GM23338 (cell line): ENCODE measurements around the gene STK16. TPM values are rescaled to one million over a fixed set of nuclear protein-coding genes. Genes with fewer than 3 reads are reported as not detected.

Source experiments
- ATAC-seq: fragments of 200-7000 bp; cut with Tn5 transposase; 3 replicates; pipeline ENCODE4 v1.9.1; 2020
- DNase-seq: peaks from one replicate; pipeline ENCODE4 v3.0.0-alpha.2; 2015; ENCODE audit warnings: low spot score
- H2AFZ ChIP-seq: fragments of 200-600 bp; sonication (generic); 2 replicates; pipeline ENCODE4 v1.8.0; 2016; ENCODE audit warnings: antibody characterized with exemption, mild to moderate bottlenecking, moderate library complexity
- H3F3A ChIP-seq: fragments of 200-600 bp; sonication (generic); replicated peaks from 2 replicates; pipeline ENCODE4 v1.8.0; 2017; ENCODE audit warnings: antibody characterized with exemption, mixed run types, low read depth
- H3K27ac ChIP-seq: fragments of 200-600 bp; sonication (generic); 2 replicates; pipeline ENCODE4 v1.6.1; 2016; ENCODE audit warnings: low read depth
- H3K27me3 ChIP-seq: fragments of 200-600 bp; sonication (generic); 2 replicates; pipeline ENCODE4 v1.8.0; 2016; ENCODE audit warnings: mild to moderate bottlenecking, mixed run types, moderate library complexity; ENCODE audit not compliant: insufficient read depth
- H3K36me3 ChIP-seq: fragments of 200-600 bp; sonication (generic); 2 replicates; pipeline ENCODE4 v1.8.0; 2016; ENCODE audit warnings: mild to moderate bottlenecking; ENCODE audit not compliant: insufficient read depth
- H3K4me1 ChIP-seq: fragments of 200-600 bp; sonication (generic); 2 replicates; pipeline ENCODE4 v1.8.0; 2016; ENCODE audit warnings: mild to moderate bottlenecking, moderate library complexity; ENCODE audit not compliant: insufficient read depth
- H3K4me2 ChIP-seq: fragments of 200-600 bp; sonication (generic); 2 replicates; pipeline ENCODE4 v1.7.1; 2017; ENCODE audit warnings: mixed run types
- H3K4me3 ChIP-seq: fragments of 200-600 bp; sonication (generic); 2 replicates; pipeline ENCODE4 v1.6.1; 2016; ENCODE audit warnings: mixed run types
- H3K79me2 ChIP-seq: fragments of 200-600 bp; sonication (generic); replicated peaks from 2 replicates; pipeline ENCODE4 v1.8.0; 2017; ENCODE audit warnings: mild to moderate bottlenecking; ENCODE audit not compliant: insufficient read depth
- H3K9me2 ChIP-seq: fragments of 200-600 bp; sonication (generic); 2 replicates; pipeline ENCODE4 v1.8.0; 2017; ENCODE audit not compliant: insufficient read depth
- H4K20me1 ChIP-seq: fragments of 200-600 bp; sonication (generic); replicated peaks from 2 replicates; pipeline ENCODE4 v1.8.0; 2017; ENCODE audit warnings: mild to moderate bottlenecking; ENCODE audit not compliant: insufficient read depth
- H3K27ac Mint-ChIP-seq: 2 replicates; pipeline ENCODE4 v1.8.0; 2020; ENCODE audit warnings: inconsistent platforms, mild to moderate bottlenecking, moderate library complexity, mixed read lengths
- H3K27me3 Mint-ChIP-seq: 3 replicates; pipeline ENCODE4 v1.8.0; 2022; ENCODE audit warnings: low read depth, mild to moderate bottlenecking, moderate library complexity, mixed read lengths, inconsistent platforms; ENCODE audit not compliant: insufficient read depth, poor library complexity
- H3K36me3 Mint-ChIP-seq: 3 replicates; pipeline ENCODE4 v1.8.0; 2021; ENCODE audit warnings: low read depth, mild to moderate bottlenecking, inconsistent platforms, moderate library complexity, mixed read lengths
- H3K4me1 Mint-ChIP-seq: 3 replicates; pipeline ENCODE4 v1.8.0; 2020; ENCODE audit warnings: mild to moderate bottlenecking, inconsistent platforms, mixed read lengths
- H3K4me3 Mint-ChIP-seq: 3 replicates; pipeline ENCODE4 v1.8.0; 2021; ENCODE audit warnings: moderate library complexity, mild to moderate bottlenecking, inconsistent platforms, mixed read lengths
- H3K9me3 Mint-ChIP-seq: 3 replicates; pipeline ENCODE4 v1.8.0; 2020; ENCODE audit warnings: moderate library complexity, mild to moderate bottlenecking, inconsistent platforms, mixed read lengths
- CREB1 ChIP-seq: fragments of 250-450 bp; sonication (Bioruptor Pico); IDR thresholded peaks from 2 replicates; pipeline ENCODE4 v1.5.0; 2020; ENCODE audit warnings: low read depth, mild to moderate bottlenecking, moderate library complexity
- EZH2 ChIP-seq: fragments of 200-600 bp; sonication (generic); IDR thresholded peaks from one replicate; pipeline ENCODE4 v1.8.0; 2017; ENCODE audit warnings: antibody characterized with exemption, mild to moderate bottlenecking, low read depth; ENCODE audit not compliant: unreplicated experiment
- EZH2phosphoT487 ChIP-seq: fragments of 200-600 bp; sonication (generic); IDR thresholded peaks from one replicate; pipeline ENCODE4 v1.8.1; 2018; ENCODE audit warnings: antibody characterized with exemption; ENCODE audit not compliant: unreplicated experiment
- JUNB ChIP-seq: IDR thresholded peaks from one replicate; pipeline ENCODE4 v1.6.1; 2016; ENCODE audit warnings: antibody characterized with exemption; ENCODE audit not compliant: unreplicated experiment
- NANOG ChIP-seq: IDR thresholded peaks from 2 replicates; pipeline ENCODE4 v1.6.1; 2016; ENCODE audit warnings: antibody characterized with exemption, borderline replicate concordance
- POLR2AphosphoS5 ChIP-seq: IDR thresholded peaks from 2 replicates; pipeline ENCODE4 v1.6.1; 2016; ENCODE audit warnings: antibody characterized with exemption, low read depth
- STAT1 ChIP-seq: IDR thresholded peaks from one replicate; pipeline ENCODE4 v1.6.1; 2016; ENCODE audit warnings: antibody characterized with exemption; ENCODE audit not compliant: unreplicated experiment
- ZNF114 ChIP-seq: fragments of 250-450 bp; sonication (Bioruptor Pico); IDR thresholded peaks from 2 replicates; pipeline ENCODE4 v1.5.0; 2020; ENCODE audit warnings: mild to moderate bottlenecking, moderate library complexity
- ZNF331 ChIP-seq: fragments of 250-450 bp; sonication (Bioruptor Pico); IDR thresholded peaks from 2 replicates; pipeline ENCODE4 v1.5.0; 2020; ENCODE audit warnings: low read depth, mild to moderate bottlenecking, moderate library complexity
- polyA plus RNA-seq: library from polyadenylated mRNA; unstranded; fragments of >200 nt; fragmentation: Nextera tagmentation; extraction: Ambion mirVana; gene quantifications from 2 replicates; pipeline ENCODE4 v1.2.1, GENCODE V29; 2016
- total RNA-seq: library from RNA; depleted of rRNA; stranded (reverse); fragments of >200 nt; shearing (Covaris generic); gene quantifications from 2 replicates; pipeline ENCODE4 v1.2.3, GENCODE V29; 2014
- TF ChIP-seq, protein P1 (sequence below): fragments of 250-450 bp; sonication (Bioruptor Pico); IDR thresholded peaks from 2 replicates; pipeline ENCODE4 v1.5.0; 2020; ENCODE audit warnings: mild to moderate bottlenecking, moderate library complexity
- TF ChIP-seq, protein P2 (sequence below): IDR thresholded peaks from 2 replicates; pipeline ENCODE4 v1.6.1; 2016; ENCODE audit warnings: antibody characterized with exemption
- TF ChIP-seq, protein P3 (sequence below): IDR thresholded peaks from one replicate; pipeline ENCODE4 v1.6.1; 2018; ENCODE audit warnings: antibody characterized with exemption; ENCODE audit not compliant: unreplicated experiment
- TF ChIP-seq, protein P4 (sequence below), 2 experiments: fragments of 200-600 bp in 1 of 2; sonication (generic) in 1 of 2; conservative IDR thresholded peaks; 2 replicates each; pipeline versions ENCODE4 v1.5.1 to v1.6.1; 2016 to 2017; ENCODE audit warnings: antibody characterized with exemption in 2 of 2, low read depth in 2 of 2, mild to moderate bottlenecking in 2 of 2, moderate library complexity in 1 of 2

Gene STK16
- total and polyA plus RNA-seq, 2 experiments from 2014 or later = 3.1 to 17.0 TPM

DNA sequence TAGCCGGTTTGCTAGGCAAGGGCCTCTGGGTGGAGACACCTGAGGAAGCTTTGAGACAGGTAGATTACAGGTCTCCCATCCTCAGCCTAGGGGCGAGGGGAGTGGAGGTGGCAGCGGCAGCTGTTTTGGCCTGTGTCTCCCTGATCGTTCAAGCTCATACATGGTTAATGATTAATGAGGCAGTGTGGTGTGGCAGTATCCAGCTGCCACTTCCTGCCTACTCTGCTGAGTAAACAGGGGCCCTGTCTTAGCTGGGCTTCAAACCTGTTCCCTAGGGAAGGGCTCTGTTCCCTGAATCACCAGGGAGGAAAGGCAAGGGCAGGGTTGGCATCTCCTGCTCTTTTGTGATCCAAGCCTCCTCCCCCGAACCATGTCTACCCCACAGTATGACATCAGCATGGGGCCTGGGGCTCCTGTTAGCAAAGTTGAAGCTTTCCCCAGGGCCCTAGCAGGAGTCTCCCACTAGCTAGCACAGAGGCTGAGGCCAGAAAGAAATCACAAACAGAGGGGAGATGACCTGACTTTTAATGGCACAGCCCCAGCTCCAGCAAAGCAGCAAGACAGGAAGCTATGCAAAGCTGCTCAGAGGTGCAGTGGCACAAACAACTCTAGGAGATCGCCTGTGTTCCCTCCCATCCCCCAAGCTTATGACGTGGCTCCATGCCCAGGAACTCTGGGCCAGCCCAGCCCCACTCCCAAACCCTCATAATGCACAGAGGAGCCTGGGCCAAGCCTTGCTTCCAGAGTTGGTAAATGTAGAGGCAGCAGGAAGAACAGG lies 4.1 kb downstream of the STK16 start:
- peak overlapping the region; percentile 75 for H3K27ac Mint-ChIP-seq
- peaks cover 47% of the 10 kb centered on the region for H3K4me1 Mint-ChIP-seq
- no peak overlapping the region for H2AFZ ChIP-seq
- H3K9me2 ChIP-seq = no peaks in the 10 kb centered on the region
- TF ChIP-seq, protein P1, sequence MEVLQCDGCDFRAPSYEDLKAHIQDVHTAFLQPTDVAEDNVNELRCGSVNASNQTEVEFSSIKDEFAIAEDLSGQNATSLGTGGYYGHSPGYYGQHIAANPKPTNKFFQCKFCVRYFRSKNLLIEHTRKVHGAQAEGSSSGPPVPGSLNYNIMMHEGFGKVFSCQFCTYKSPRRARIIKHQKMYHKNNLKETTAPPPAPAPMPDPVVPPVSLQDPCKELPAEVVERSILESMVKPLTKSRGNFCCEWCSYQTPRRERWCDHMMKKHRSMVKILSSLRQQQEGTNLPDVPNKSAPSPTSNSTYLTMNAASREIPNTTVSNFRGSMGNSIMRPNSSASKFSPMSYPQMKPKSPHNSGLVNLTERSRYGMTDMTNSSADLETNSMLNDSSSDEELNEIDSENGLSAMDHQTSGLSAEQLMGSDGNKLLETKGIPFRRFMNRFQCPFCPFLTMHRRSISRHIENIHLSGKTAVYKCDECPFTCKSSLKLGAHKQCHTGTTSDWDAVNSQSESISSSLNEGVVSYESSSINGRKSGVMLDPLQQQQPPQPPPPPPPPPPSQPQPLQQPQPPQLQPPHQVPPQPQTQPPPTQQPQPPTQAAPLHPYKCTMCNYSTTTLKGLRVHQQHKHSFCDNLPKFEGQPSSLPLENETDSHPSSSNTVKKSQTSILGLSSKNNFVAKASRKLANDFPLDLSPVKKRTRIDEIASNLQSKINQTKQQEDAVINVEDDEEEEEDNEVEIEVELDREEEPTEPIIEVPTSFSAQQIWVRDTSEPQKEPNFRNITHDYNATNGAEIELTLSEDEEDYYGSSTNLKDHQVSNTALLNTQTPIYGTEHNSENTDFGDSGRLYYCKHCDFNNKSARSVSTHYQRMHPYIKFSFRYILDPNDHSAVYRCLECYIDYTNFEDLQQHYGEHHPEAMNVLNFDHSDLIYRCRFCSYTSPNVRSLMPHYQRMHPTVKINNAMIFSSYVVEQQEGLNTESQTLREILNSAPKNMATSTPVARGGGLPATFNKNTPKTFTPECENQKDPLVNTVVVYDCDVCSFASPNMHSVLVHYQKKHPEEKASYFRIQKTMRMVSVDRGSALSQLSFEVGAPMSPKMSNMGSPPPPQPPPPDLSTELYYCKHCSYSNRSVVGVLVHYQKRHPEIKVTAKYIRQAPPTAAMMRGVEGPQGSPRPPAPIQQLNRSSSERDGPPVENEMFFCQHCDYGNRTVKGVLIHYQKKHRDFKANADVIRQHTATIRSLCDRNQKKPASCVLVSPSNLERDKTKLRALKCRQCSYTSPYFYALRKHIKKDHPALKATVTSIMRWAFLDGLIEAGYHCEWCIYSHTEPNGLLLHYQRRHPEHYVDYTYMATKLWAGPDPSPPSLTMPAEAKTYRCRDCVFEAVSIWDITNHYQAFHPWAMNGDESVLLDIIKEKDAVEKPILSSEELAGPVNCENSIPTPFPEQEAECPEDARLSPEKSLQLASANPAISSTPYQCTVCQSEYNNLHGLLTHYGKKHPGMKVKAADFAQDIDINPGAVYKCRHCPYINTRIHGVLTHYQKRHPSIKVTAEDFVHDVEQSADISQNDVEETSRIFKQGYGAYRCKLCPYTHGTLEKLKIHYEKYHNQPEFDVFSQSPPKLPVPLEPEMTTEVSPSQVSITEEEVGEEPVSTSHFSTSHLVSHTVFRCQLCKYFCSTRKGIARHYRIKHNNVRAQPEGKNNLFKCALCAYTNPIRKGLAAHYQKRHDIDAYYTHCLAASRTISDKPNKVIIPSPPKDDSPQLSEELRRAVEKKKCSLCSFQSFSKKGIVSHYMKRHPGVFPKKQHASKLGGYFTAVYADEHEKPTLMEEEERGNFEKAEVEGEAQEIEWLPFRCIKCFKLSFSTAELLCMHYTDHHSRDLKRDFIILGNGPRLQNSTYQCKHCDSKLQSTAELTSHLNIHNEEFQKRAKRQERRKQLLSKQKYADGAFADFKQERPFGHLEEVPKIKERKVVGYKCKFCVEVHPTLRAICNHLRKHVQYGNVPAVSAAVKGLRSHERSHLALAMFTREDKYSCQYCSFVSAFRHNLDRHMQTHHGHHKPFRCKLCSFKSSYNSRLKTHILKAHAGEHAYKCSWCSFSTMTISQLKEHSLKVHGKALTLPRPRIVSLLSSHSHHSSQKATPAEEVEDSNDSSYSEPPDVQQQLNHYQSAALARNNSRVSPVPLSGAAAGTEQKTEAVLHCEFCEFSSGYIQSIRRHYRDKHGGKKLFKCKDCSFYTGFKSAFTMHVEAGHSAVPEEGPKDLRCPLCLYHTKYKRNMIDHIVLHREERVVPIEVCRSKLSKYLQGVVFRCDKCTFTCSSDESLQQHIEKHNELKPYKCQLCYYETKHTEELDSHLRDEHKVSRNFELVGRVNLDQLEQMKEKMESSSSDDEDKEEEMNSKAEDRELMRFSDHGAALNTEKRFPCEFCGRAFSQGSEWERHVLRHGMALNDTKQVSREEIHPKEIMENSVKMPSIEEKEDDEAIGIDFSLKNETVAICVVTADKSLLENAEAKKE (CRISPR knock-in tag) = no peak
- TF ChIP-seq ZNF331 (no peak), ZNF114 (no peak), STAT1 (no peak), EZH2phosphoT487 (no peak), CREB1 (no peak), POLR2AphosphoS5 (no peak), JUNB (no peak), EZH2 (no peak), NANOG (no peak)
- TF ChIP-seq, protein P2, sequence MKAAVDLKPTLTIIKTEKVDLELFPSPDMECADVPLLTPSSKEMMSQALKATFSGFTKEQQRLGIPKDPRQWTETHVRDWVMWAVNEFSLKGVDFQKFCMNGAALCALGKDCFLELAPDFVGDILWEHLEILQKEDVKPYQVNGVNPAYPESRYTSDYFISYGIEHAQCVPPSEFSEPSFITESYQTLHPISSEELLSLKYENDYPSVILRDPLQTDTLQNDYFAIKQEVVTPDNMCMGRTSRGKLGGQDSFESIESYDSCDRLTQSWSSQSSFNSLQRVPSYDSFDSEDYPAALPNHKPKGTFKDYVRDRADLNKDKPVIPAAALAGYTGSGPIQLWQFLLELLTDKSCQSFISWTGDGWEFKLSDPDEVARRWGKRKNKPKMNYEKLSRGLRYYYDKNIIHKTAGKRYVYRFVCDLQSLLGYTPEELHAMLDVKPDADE = no peak
- TF ChIP-seq, protein P3, sequence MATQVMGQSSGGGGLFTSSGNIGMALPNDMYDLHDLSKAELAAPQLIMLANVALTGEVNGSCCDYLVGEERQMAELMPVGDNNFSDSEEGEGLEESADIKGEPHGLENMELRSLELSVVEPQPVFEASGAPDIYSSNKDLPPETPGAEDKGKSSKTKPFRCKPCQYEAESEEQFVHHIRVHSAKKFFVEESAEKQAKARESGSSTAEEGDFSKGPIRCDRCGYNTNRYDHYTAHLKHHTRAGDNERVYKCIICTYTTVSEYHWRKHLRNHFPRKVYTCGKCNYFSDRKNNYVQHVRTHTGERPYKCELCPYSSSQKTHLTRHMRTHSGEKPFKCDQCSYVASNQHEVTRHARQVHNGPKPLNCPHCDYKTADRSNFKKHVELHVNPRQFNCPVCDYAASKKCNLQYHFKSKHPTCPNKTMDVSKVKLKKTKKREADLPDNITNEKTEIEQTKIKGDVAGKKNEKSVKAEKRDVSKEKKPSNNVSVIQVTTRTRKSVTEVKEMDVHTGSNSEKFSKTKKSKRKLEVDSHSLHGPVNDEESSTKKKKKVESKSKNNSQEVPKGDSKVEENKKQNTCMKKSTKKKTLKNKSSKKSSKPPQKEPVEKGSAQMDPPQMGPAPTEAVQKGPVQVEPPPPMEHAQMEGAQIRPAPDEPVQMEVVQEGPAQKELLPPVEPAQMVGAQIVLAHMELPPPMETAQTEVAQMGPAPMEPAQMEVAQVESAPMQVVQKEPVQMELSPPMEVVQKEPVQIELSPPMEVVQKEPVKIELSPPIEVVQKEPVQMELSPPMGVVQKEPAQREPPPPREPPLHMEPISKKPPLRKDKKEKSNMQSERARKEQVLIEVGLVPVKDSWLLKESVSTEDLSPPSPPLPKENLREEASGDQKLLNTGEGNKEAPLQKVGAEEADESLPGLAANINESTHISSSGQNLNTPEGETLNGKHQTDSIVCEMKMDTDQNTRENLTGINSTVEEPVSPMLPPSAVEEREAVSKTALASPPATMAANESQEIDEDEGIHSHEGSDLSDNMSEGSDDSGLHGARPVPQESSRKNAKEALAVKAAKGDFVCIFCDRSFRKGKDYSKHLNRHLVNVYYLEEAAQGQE = no peak
- TF ChIP-seq, protein P4, sequence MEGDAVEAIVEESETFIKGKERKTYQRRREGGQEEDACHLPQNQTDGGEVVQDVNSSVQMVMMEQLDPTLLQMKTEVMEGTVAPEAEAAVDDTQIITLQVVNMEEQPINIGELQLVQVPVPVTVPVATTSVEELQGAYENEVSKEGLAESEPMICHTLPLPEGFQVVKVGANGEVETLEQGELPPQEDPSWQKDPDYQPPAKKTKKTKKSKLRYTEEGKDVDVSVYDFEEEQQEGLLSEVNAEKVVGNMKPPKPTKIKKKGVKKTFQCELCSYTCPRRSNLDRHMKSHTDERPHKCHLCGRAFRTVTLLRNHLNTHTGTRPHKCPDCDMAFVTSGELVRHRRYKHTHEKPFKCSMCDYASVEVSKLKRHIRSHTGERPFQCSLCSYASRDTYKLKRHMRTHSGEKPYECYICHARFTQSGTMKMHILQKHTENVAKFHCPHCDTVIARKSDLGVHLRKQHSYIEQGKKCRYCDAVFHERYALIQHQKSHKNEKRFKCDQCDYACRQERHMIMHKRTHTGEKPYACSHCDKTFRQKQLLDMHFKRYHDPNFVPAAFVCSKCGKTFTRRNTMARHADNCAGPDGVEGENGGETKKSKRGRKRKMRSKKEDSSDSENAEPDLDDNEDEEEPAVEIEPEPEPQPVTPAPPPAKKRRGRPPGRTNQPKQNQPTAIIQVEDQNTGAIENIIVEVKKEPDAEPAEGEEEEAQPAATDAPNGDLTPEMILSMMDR (conservative IDR thresholded peaks at IDR 0.05; ENCODE audit: low read depth in 2 of 2) = no peak
- H3K36me3 Mint-ChIP-seq = peaks cover 44% of the 10 kb centered on the region
- H3K27me3 ChIP-seq = peaks cover 20% of the 10 kb centered on the region
- H3K4me3 Mint-ChIP-seq = peak overlapping the region; percentile 18; the same call in 1 of the 3 replicates
- H3F3A ChIP-seq = no peaks in the 10 kb centered on the region
- H3K4me1 ChIP-seq = peaks cover 15% of the 10 kb centered on the region
- DNase-seq (peak; percentile 14), ATAC-seq (no peak)
- no peak overlapping the region for H3K4me2 ChIP-seq
- H4K20me1 ChIP-seq = no peaks in the 10 kb centered on the region
- H3K36me3 ChIP-seq = peaks cover 3% of the 10 kb centered on the region; the same call in 1 of the 2 replicates
- H3K79me2 ChIP-seq = 0 out of 2 replicates have a peak, but pooled peaks cover 4% of the 10 kb centered on the region
- peaks cover 24% of the 10 kb centered on the region for H3K27me3 Mint-ChIP-seq
- no peaks in the 10 kb centered on the region for H3K9me3 Mint-ChIP-seq
- no peak overlapping the region for H3K4me3 ChIP-seq
- H3K27ac ChIP-seq = peak overlapping the region; percentile 32; the same call in 1 of the 2 replicates
